ENCODE data around the gene HNMT. TPM values are rescaled to one million over a fixed set of nuclear protein-coding genes. Genes with fewer than 3 reads are reported as not detected.

The HNMT gene
- total RNA-seq, 4 donors from 2014 or later: 7.6 to 21.5 (median 8.8) TPM

- no peak for DNase-seq
- H3K4me3 ChIP-seq: no peak overlapping the region
- H3K36me3 ChIP-seq: no peaks in the 10 kb centered on the region
- in situ Hi-C loops (cut with MboI; ENCODE audit: low sequenced_read_pairs in 4 of 4) (no loop called here), intact Hi-C loops (cut with DNase I; ENCODE audit: low total_unique reads) (no loop called here)
- no peak for ATAC-seq
- TF ChIP-seq POLR2A (IDR thresholded peaks at IDR 0.05) (no peak), CTCF (IDR thresholded peaks at IDR 0.05 in 4 of 5, conservative IDR thresholded peaks at IDR 0.05 in 1 of 5) (no peak)
- no peaks in the 10 kb centered on the region for H3K4me1 ChIP-seq
- H3K9me3 ChIP-seq: no peaks in the 10 kb centered on the region
- H3K27me3 ChIP-seq: no peaks in the 10 kb centered on the region
- H3K27ac ChIP-seq: no peak overlapping the region
Observed at GRCh38 chr2:137944714-137945113, 19.6 kb upstream of the HNMT start.

GRCh38 chr2:137945229-137945628 is 19.0 kb upstream of the HNMT start:
- Histone ChIP-seq H3K4me3 (no peak overlapping the region), H3K27ac (no peak overlapping the region), H3K36me3 (no peaks in the 10 kb centered on the region), H3K27me3 (no peaks in the 10 kb centered on the region), H3K4me1 (no peaks in the 10 kb centered on the region), H3K9me3 (no peaks in the 10 kb centered on the region)
- in situ Hi-C loops (cut with MboI; ENCODE audit: low sequenced_read_pairs in 4 of 4): no loop called here
- no peak for ATAC-seq
- intact Hi-C loops (cut with DNase I; ENCODE audit: low total_unique reads): no loop called here
- TF ChIP-seq CTCF (IDR thresholded peaks at IDR 0.05 in 4 of 5, conservative IDR thresholded peaks at IDR 0.05 in 1 of 5): no peak
- no peak for TF ChIP-seq POLR2A (IDR thresholded peaks at IDR 0.05)
- DNase-seq: no peak

- ATAC-seq: no peak
- Histone ChIP-seq H3K36me3 (no peaks in the 10 kb centered on the region), H3K4me1 (no peaks in the 10 kb centered on the region), H3K4me3 (no peak overlapping the region), H3K27ac (no peak overlapping the region), H3K9me3 (no peaks in the 10 kb centered on the region), H3K27me3 (no peaks in the 10 kb centered on the region)
- in situ Hi-C loops (cut with MboI; ENCODE audit: low sequenced_read_pairs in 4 of 4) (no loop called here), intact Hi-C loops (cut with DNase I; ENCODE audit: low total_unique reads) (no loop called here)
- TF ChIP-seq CTCF (IDR thresholded peaks at IDR 0.05 in 4 of 5, conservative IDR thresholded peaks at IDR 0.05 in 1 of 5) (no peak), POLR2A (IDR thresholded peaks at IDR 0.05) (no peak)
- no peak for DNase-seq
Observed at GRCh38 chr2:137946227-137946626, 18.0 kb upstream of the HNMT start.

- Histone ChIP-seq H3K9me3 (no peaks in the 10 kb centered on the region), H3K27ac (no peak overlapping the region), H3K4me3 (no peak overlapping the region), H3K36me3 (no peaks in the 10 kb centered on the region), H3K27me3 (no peaks in the 10 kb centered on the region), H3K4me1 (no peaks in the 10 kb centered on the region)
- ATAC-seq (no peak), DNase-seq (no peak)
- in situ Hi-C loops (cut with MboI; ENCODE audit: low sequenced_read_pairs in 4 of 4): no loop called here
- intact Hi-C loops (cut with DNase I; ENCODE audit: low total_unique reads): no loop called here
- TF ChIP-seq CTCF (IDR thresholded peaks at IDR 0.05 in 4 of 5, conservative IDR thresholded peaks at IDR 0.05 in 1 of 5): no peak
- no peak for TF ChIP-seq POLR2A (IDR thresholded peaks at IDR 0.05)
Observed at GRCh38 chr2:137947032-137947727, 17.1 kb upstream of the HNMT start.

Measured in gastrocnemius medialis (tissue), 4 donors.